Adipose tissue (tissue), 3 donors: ENCODE data around the gene GALK1. TPM values are rescaled to one million over a fixed set of nuclear protein-coding genes. Genes with fewer than 3 reads are reported as not detected.

ENCODE experiments used
- H3K27ac ChIP-seq: one replicate; pipeline ENCODE4 v1.5.1; 2013; ENCODE audit warnings: low read depth, low read length
- WGBS, 3 donors: extraction: QIAGEN DNeasy Blood & Tissue Kit; methylation state at CpG; one replicate each; pipeline ENCODE4 v1.1.7; 2013; 5-methylcytosine and 5-hydroxymethylcytosine counted together
- polyA plus RNA-seq, 3 donors: library from polyadenylated mRNA; stranded (reverse); fragments of 200-250 nt; gene quantifications; one replicate each; pipeline ENCODE4 v1.2.3, GENCODE V29; 2013
- donor health status: healthy with polysubstance abuse.
- donor health status: Bipolar disorder and iron deficiency.
- donor health status: healthy.

The GALK1 gene
- polyA plus RNA-seq, 3 donors = 28.9 to 32.0 (median 29.0) TPM

DNA sequence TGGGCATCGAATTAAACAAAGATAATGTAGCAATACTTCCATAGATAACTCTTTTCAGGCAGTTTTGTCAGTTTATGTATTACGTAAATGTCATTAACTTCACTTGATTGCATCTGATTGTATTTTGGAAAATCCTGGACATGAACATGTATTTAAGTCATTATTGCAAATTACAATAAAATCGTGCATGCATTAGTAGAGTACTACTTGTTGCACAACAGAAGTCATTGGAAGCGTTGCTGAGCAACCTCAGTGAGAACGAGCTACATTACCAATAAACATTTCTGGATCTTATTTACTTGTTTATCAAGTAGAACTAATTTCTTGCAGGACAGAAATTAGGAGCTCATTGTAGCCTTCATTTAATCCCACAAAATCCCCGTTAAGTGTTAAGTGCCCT is 26.3 kb upstream of the GALK1 start:
- H3K27ac ChIP-seq = no peak overlapping the region
- WGBS, 3 donors = 74 to 90% (median 82%) methylated on average over 6 of the region's 6 CpGs

DNA sequence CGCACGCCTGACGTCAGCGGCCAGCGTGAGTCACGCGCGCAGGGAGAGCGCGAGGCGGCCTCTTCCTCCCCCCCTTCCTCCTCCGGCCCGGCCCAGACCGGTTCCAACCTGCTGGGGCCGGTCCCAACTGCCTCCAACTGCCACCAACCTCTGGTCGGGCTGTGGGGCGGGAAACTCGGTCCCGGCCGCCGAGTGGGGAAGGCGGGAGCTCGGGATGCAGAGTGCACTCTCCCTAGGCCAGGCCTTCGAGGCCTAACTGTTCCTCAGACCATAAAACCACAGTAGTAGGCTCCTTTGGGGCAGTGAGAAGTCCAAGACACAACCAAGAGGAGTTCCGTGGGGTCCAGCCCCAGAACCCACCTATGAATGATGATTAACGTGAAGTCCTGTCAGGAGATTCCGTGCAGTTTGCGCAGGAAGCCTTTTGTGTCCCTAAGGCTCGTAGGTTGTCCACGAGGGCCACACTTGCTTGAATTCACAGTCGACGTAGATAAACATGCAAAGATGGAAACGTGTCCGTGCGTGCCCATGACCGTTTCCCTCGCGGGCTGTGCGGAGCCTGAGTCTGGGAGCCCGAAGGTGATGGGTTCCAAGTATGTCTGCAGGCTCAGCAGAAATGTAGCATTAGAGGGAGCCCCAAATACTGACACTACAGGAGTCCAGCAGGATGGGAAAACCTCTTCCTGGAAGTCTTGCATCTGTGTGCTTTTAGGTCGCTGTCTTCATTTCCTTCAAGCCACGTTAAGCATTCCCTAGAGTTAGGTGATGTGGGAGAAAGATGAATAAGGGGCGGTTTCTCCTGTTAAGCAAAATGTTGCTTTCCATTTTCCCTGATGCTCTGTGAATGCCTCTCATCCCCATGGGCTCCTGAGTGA is 20.3 kb upstream of the GALK1 start:
- WGBS, 3 donors = 8 to 12% (median 8%) methylated on average over 28 to 43 of the region's 43 CpGs
- H3K27ac ChIP-seq = peak overlapping the region; percentile 90

DNA sequence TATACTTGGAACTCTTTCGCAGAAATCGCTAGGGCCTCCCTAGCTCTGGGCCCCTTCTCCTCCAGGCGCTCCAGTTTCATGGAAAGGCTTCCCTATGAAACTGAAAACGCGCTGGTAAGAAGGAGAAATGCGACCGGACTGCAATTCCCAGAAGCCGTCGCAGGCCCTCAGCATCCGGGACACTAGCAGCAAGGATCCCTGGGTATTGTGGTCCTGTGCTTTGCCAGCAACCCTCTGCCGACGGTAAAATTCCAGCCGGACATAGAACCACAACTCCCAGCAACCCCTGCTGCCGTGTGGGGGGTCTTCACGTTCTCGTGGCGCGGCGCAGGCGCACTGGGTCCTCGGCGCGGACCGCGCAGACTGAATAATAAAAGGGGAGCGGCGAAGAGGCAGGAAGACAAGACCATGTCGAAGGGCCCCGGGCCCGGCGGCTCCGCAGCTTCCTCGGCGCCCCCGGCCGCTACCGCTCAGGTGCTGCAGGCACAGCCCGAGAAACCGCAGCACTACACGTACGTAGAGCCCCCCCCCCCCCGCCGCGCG is 19.6 kb upstream of the GALK1 start, which contains the start of gene UNK:
Gene UNK (plus strand): TSS at position 334 of the 543 bp plus-strand sequence. CDS start 75 bp downstream, at position 409.
- WGBS, 3 donors = 0% methylated on average over 29 to 45 of the region's 45 CpGs
- peak within 1 kb of the TSS; percentile 90 for H3K27ac ChIP-seq

DNA sequence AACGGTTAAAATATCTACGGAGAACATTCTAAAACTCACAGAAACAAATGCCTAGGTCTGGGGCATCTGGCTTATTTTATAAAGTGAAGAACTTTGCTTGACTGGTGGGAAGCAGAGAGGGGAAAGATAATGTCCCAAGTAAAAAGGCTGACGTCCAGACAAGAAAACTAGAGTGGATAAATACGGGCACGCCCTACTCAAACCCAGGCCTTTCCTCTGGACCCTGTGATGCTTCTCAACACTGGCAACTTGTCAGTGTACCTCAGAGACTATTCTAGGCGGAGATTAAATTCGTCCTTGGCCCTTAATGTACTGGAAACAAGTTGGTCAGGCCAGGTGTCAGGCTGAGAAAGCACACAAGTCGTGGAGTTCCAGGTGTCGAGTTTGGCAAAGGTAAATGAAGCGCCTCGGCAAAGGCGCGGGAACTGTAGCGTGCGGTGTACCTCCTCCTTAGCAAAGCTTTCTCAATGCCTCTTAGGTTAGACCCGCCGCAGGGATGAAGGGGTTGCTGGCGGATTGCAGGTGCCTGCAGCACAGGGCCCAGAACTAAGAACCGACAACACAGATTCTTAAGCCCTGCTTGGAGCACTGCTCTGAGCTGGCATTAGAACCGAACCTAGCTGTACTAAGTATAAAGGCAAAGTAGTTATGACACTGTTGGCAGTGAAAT is 18.9 kb upstream of the GALK1 start:
- H3K27ac ChIP-seq = peak overlapping the region; percentile 63
- 19 to 61% (median 61%) methylated on average over 20 of the region's 20 CpGs for WGBS, 3 donors

DNA sequence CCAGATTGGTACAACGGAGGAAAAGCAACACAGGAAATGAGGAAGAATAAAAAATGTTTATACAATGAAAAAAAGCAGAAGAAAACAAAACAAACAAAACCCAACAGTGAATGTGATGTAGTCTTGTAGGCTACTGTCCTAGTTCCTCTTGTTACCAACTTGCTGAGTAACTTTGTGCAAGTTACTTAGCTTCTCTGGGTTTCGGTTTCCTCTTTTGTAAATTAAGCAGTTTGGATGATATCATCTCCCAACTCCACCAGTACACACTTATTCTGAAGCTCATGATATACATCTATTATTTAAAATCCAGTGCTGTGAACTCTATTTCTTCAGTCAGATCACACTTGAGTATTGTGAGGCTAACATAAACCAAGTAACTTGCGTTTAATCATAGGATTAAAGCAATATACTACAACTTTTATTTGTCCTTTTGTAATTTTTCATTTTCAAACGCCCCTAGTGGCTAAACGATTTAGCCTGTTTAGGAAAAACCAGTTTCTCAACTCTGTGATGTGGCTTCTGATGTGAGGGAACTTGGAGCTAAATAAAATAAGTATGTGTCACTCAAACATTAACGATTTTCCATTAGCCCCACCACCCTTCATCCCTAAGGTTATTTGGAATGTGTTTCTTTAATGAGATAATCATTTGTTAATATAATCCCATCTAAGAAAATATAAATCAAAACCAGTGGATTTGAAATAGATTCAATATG is 18.2 kb upstream of the GALK1 start:
- 6 to 14% (median 12%) methylated on average over 6 of the region's 6 CpGs for WGBS, 3 donors
- H3K27ac ChIP-seq = no peak overlapping the region

DNA sequence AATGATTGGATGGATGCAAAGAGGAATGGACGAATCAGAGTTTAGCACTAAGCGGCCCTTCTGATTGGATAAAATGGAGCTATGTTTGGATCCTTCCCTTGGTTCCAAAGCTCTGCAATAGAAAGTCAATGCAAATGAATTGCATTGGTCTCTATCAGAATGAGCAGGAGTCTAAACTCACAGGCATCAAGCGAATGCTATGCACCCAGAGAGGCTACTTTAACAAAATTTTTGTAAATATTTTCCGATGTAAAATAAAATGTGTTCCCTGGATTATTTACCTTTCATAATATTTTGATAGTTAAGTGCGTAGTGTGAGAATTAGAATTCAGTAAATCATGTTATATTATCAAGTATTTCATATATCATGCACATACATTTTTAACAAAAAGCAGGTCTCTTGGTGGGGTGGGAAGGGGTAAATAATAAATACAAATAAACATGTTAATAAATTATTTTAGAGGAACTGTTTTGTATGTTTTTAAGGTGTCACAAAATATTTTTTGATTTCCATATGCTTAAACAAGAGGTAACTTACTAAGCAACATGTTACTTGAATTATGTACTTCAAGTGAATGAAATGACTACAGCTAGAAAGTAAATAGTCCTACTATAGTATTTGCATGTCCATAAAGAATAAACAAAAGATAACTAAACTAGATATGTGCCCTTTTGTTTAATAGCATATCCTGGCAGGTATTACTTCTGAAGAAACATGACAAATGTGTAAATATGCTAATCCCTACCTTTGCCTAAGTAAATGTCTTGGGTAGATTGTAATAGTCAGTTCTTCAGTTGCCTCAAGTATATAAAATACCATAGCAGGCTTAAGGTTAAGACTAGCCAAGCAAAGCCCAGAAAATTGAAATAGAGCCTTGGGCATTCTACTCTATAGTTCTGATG is 15.2 kb upstream of the GALK1 start:
- peak overlapping the region; percentile 87 for H3K27ac ChIP-seq
- 12 to 23% (median 19%) methylated on average over 5 of the region's 5 CpGs for WGBS, 3 donors

DNA sequence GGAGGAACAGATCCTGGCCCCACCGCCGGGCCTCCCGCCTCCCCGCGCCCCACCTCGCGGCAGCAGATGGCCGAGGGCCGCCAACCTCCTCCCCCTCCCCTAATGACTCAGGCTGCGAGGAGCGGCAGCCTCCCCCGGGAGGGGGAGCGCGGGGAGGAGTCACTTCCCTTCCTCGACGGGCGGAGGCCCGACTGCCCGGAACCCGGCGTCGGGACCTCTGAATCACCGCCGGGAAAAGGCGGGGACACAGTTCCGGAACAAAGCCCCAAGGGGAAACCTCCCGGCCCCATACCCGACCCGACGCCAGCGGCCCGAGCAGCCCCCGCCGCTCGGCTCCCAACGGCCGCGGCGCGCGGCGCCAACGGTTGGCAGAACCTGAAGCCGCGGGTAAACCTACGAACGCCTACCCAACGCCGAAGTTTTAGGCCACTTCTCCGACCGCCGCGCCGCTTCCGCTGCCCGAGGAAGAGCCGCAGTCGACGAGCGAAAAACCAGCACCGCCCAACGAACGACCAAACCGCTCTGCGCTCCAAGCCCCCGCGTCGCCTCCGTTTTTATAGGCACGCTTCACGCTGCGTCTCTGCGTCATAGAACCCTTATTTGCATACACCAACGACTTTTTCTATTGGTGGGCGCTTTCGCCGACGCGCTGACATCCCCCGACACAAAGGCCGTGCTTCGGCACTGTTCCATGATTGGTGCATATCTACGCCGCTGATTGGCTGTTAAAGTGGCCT is 14.4 kb upstream of the GALK1 start:
- peak overlapping the region; percentile 87 for H3K27ac ChIP-seq
- 0% methylated on average over 78 to 84 of the region's 84 CpGs for WGBS, 3 donors

DNA sequence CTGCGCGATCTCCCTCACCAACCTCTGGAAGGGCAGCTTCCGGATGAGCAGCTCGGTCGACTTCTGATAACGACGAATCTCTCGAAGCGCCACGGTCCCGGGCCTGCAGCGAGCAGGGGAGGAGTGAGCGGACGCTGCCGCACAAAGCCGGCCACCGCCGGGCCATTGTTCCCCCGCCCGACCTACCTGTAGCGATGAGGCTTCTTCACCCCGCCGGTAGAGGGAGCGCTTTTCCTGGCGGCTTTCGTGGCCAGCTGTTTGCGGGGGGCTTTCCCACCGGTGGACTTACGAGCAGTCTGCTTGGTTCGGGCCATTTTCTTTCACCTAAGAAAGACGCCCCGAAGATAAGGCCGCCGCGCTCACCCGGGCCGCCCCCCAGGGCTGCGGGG is 13.9 kb upstream of the GALK1 start:
- peak overlapping the region; percentile 87 for H3K27ac ChIP-seq
- 0% methylated on average over 37 to 38 of the region's 38 CpGs for WGBS, 3 donors

DNA sequence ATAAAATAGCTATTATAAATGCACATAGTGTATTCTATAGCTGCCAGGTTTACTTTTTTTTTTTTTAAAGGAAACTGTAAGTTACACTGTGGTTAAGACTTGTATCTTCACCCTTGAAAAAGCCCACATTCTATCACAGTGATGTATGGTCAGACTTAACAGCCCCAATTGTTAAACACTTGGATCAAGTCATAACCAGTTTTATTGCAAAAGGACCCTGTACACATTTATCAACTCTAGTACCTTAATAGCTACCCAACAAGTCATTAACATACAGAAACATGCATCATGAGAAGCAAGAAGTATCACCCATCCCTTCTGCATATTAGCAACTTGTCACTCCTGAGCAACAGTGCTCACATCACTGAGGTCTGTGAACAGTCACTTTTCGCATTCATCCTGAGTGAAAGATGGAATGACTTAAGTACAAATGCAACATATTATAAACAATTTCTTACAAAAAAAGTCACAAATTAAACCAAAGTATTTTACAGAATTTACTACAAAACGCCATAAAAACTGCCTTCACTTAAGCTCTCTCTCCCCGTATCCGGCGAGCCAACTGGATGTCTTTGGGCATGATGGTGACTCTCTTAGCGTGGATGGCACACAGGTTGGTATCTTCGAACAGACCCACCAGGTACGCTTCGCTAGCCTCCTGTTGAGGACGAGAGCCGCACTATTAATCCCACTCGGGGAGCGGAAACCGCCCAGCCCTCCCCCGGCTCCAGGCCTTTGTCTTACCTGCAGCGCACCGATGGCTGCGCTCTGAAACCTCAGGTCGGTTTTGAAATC is 13.3 kb upstream of the GALK1 start:
- 1% methylated on average over 19 of the region's 19 CpGs for WGBS, 3 donors
- peak overlapping the region; percentile 87 for H3K27ac ChIP-seq

DNA sequence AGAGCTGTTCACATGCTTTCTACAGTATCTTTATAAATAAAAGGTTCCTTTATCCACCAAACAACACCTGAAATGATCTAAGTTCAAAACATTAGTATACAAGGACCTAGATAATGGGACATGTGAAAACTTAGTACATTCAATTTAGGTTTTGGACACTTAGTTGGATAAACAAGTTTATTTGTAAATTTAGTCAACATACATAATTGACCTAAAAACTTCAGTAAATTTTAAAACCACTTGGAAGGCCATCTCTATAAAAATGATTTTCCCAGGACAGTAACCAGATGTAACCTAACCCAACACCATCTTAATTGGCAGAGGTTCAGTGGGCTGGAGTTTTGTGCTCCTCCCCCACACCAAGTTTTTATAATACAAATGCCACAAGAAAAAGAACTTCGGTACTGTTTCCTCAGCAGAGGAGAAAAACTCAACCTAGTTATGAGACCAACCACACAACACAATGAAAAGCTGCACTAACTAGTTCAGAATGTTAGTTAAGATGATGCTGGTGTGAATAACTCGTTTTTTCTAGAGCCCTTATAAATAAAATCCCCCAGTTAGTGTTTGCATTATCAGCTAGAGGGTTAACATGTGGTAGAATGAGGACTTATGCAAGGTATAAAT is 12.4 kb upstream of the GALK1 start:
- 6 to 13% (median 11%) methylated on average over 2 of the region's 2 CpGs for WGBS, 3 donors
- H3K27ac ChIP-seq = no peak overlapping the region

DNA sequence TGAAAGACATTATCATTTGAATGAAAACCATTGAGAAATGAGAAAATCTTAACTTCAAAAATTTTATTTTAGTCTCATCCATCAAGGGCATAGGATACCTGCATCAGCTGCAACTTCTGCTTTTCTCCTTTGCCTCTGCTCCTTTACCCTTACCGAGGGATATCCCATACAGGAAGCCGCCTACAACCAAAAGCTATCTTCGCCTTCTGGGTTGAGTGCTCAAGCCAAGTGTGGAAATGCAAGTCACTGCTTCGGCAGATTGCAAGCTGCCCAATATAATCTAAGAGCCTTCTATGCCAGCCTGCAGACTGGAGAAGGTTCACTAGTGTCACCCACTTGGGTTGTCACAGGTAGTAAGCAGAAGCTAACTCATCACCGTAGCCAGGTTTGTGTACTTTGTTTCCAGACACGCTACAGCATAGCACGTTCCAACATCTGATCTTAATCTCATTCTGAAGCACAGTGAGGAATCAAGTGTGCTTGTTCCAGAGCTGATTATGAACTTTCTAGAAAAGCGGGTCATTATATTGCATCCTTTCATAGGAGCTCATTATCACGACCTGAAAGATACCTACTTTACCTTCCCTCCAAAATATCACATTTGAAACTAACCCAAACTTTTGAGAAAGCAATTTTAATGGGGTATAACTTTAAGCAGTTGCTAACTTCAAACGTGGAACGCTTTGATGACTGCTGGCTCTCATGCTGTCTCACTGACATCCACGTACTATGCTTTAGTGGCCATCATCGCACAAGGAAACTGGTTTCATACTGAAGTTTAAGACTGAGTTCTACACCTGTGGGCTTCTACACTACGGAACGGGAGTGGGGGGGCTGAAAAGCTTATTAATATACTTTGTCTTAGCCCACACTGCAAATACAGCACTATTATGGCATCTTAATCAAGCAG is 11.6 kb upstream of the GALK1 start:
- WGBS, 3 donors = 24 to 31% (median 25%) methylated on average over 15 of the region's 15 CpGs
- no peak overlapping the region for H3K27ac ChIP-seq

DNA sequence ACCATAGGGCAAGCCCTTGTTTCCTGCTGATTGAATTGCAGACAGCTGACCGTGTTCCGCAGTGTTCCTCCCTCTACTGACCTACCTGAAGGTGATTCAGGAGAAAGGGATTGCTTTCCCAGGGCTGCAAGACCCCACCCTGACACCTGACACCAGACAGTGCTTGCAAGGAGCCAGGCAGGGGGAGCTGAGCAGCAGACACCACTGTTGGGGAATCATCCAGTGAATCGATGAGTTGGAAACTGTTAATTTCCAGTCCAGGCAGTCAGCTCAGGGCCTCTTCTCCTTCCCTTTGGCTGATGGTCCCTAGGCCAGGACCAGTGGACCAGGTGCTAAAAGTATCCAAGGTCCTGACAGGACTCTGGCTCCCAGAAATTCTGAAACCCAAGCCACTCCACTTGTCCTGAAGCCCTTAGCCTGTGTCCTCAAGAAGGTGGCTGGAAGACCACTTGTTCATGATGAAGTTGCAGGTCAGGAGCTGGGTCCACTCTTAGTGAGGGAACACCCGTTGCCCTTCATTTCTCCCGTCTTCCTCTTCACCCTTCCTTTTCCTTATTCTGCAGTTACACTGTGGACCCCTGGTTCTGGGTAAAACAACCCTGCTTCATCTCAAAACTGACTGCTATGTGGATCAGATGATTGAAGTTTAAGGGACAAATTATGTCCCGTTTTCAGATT is 10.1 kb upstream of the GALK1 start:
- WGBS, 3 donors = 54 to 66% (median 63%) methylated on average over 6 of the region's 6 CpGs

DNA sequence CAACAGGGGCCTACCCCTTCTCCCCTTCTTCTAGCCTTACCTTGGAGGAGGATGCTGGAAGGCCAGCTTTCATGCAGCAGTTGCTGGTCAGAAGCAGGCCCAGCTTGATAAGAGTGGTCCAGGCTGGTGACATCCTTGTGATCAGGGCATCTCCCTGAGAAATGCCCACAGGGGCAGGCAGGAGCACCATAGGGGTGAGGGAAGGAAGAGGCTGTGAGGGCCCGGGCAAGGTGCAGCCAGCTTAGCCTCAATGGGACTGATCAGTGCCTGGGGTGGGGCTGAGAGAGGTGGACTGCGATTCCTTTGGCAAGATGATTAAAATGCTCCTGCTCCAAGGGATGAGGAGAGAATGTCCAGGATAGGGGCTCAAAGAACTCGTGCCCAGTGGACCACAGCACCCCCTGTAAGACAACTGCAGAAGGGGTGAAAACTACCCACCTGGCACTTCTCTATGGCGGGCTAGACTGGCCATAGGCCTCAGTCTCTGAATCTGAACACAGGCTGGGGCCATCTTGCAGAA is 9.5 kb upstream of the GALK1 start:
- H3K27ac ChIP-seq = no peak overlapping the region
- WGBS, 3 donors = 90 to 93% (median 91%) methylated on average over 4 of the region's 4 CpGs

More for the DNA sequence above, 10.1 kb upstream of the GALK1 start:
- H3K27ac ChIP-seq = no peak overlapping the region

DNA sequence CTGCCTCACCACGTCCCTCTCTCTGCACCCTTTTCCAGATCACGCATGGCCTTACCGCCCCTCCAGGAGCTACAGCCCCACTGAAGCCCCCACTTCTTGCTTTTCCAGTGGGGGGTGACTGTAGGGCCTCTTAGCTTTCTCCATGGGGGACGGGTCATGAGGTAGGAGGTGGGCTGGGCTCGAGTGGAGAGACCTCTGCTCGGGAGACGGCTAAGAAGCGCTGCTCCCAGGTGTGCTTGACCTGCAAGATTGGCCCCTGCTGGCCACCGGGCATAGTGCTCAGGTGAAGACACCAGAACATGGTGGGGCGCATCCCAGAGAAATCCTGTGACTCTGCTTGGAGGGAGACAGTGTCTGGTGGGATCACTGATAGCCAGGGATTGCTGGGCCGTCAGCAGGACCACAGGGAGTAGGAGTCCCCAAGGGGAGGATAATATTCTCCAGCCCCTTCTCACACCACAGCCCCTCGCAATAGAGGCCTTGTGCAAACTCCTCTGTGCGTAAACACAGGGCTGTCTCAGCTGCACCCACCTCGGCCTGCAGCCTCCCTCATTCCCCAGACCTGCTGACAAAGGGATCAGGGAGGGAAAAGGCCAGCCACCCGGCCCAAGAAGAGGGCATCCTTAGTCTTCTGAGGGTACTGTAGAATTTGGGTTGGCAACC is 8.9 kb upstream of the GALK1 start:
- H3K27ac ChIP-seq = no peak overlapping the region

More for the DNA sequence above, 8.9 kb upstream of the GALK1 start:
- 82 to 86% (median 85%) methylated on average over 15 of the region's 15 CpGs for WGBS, 3 donors
